K562 (cell line): Measurements from ENCODE around the gene SMAD3. TPM values are rescaled to one million over a fixed set of nuclear protein-coding genes. Genes with fewer than 3 reads are reported as not detected.

ENCODE experiments used
- ATAC-seq: fragments of 200-7000 bp; cut with Tn5 transposase; 3 replicates; pipeline ENCODE4 v1.9.1; 2020; ENCODE audit warnings: moderate library complexity
- BruUV-seq: library from RNA; stranded (reverse); fragments of 400-500 nt; replicated peaks from 2 replicates; lab custom pipeline; 2021; lab: Mats Ljungman, UMichigan
- CTCF ChIA-PET: fragments of 300-600 bp; formaldehyde crosslinking; extraction: SDS; loops from one replicate; lab custom pipeline; 2021; ENCODE audit warnings: low intra/inter-chr PET ratio; lab: Yijun Ruan, JAX
- POLR2A ChIA-PET: fragments of 300-600, 350-650 bp; sonication (Branson Sonifier 250); formaldehyde crosslinking; extraction: SDS; loops from one replicate; lab custom pipeline; 2021; ENCODE audit warnings: antibody characterized with exemption, inconsistent platforms; lab: Yijun Ruan, JAX
- DNase-seq, 4 experiments: peaks; one replicate each; pipeline versions ENCODE4 v3.0.0 to v3.0.0-alpha.2; 2011 to 2018; ENCODE audit warnings: low spot score in 3 of 4, mixed read lengths in 3 of 4; ENCODE audit errors: extremely low read depth in 1 of 4
- FAIRE-seq: peaks from 2 replicates; lab custom pipeline; 2011; peaks lifted over from hg19 to GRCh38; lab: Jason Lieb, UNC
- H2AFZ ChIP-seq: 2 replicates; pipeline ENCODE4 v1.6.0; 2011; ENCODE audit warnings: low read depth, low read length, control low read depth, inconsistent platforms
- H3K27ac ChIP-seq: fragments of 200-600 bp; 3 replicates; pipeline ENCODE4 v1.8.0; 2011; ENCODE audit warnings: low read depth, mild to moderate bottlenecking, control low read depth, inconsistent platforms, low read length, moderate library complexity, mixed read lengths; ENCODE audit errors: extremely low read depth
- H3K27me3 ChIP-seq, 2 experiments: fragments of 300-600 bp in 1 of 2; 2 replicates in 1 of 2; 3 replicates in 1 of 2; pipeline versions ENCODE4 v1.6.0 to v1.8.0; 2011; ENCODE audit warnings: inconsistent platforms in 2 of 2, low read length in 2 of 2, mild to moderate bottlenecking in 1 of 2, mixed read lengths in 1 of 2, moderate library complexity in 1 of 2; ENCODE audit not compliant: control insufficient read depth in 2 of 2, insufficient read depth in 2 of 2
- H3K36me3 ChIP-seq: fragments of 300-600 bp; 3 replicates; pipeline ENCODE4 v1.8.0; 2011; ENCODE audit warnings: mild to moderate bottlenecking, low read length, inconsistent platforms; ENCODE audit not compliant: control insufficient read depth, insufficient read depth
- H3K4me1 ChIP-seq, 2 experiments: fragments of 200-600 bp in 1 of 2; replicated peaks in 1 of 2; 2 replicates in 1 of 2; 3 replicates in 1 of 2; pipeline versions ENCODE4 v1.5.1 to v1.8.0; 2011; ENCODE audit warnings: inconsistent platforms in 2 of 2, low read length in 2 of 2, mild to moderate bottlenecking in 1 of 2, mixed read lengths in 1 of 2, moderate library complexity in 1 of 2; ENCODE audit not compliant: control insufficient read depth in 2 of 2, insufficient read depth in 2 of 2
- H3K4me2 ChIP-seq: 2 replicates; pipeline ENCODE4 v1.6.1; 2011; ENCODE audit warnings: low read length, control low read depth, inconsistent platforms, mixed read lengths; ENCODE audit not compliant: insufficient read depth
- H3K4me3 ChIP-seq: fragments of 200-600 bp; sonication (generic), shearing (Covaris generic); 2 replicates; pipeline ENCODE4 v1.5.1; 2016; ENCODE audit warnings: control low read depth, inconsistent platforms
- H3K79me2 ChIP-seq: fragments of 200-600 bp; 3 replicates; pipeline ENCODE4 v1.8.0; 2011; ENCODE audit warnings: low read length, inconsistent platforms; ENCODE audit not compliant: control insufficient read depth, insufficient read depth
- H3K9ac ChIP-seq, 2 experiments: 2 replicates each; pipeline versions ENCODE4 v1.6.0 to v1.6.1; 2011; ENCODE audit warnings: low read depth in 2 of 2, low read length in 2 of 2, control low read depth in 1 of 2, inconsistent platforms in 1 of 2, mild to moderate bottlenecking in 1 of 2, mixed read lengths in 1 of 2; ENCODE audit not compliant: insufficient read depth in 1 of 2
- H3K9me1 ChIP-seq: one replicate; pipeline ENCODE4 v1.6.0; 2011; ENCODE audit warnings: inconsistent platforms, mild to moderate bottlenecking, low read length, moderate library complexity; ENCODE audit not compliant: control insufficient read depth, insufficient read depth
- H3K9me3 ChIP-seq: replicated peaks from 2 replicates; pipeline ENCODE4 v1.5.1; 2011; ENCODE audit warnings: low read depth, low read length, inconsistent platforms; ENCODE audit not compliant: control insufficient read depth, insufficient read depth
- H4K20me1 ChIP-seq: replicated peaks from 2 replicates; pipeline ENCODE4 v1.6.1; 2011; ENCODE audit warnings: low read length, inconsistent platforms, mixed read lengths; ENCODE audit not compliant: control insufficient read depth, insufficient read depth
- EP400 ChIP-seq: fragments of 450-650 bp; IDR thresholded peaks from 2 replicates; pipeline ENCODE4 v1.6.1; 2017; ENCODE audit warnings: antibody characterized with exemption, mild to moderate bottlenecking, moderate library complexity
- HSF4 ChIP-seq: fragments of 250-450 bp; sonication (Bioruptor Pico); IDR thresholded peaks from 2 replicates; pipeline ENCODE4 v2.1.2; 2022; ENCODE audit warnings: mild to moderate bottlenecking, moderate library complexity, borderline replicate concordance
- MTA2 ChIP-seq: fragments of 450-650 bp; IDR thresholded peaks from 2 replicates; pipeline ENCODE4 v1.6.1; 2016; ENCODE audit warnings: low read depth
- NFATC3 ChIP-seq: fragments of 450-650 bp; IDR thresholded peaks from 2 replicates; pipeline ENCODE4 v1.6.1; 2017; ENCODE audit warnings: mild to moderate bottlenecking
- RBM34 ChIP-seq: fragments of 200-400 bp; formaldehyde crosslinking; IDR thresholded peaks from 2 replicates; pipeline ENCODE4 v1.6.1; 2018; ENCODE audit warnings: low read length, borderline replicate concordance; ENCODE audit not compliant: insufficient read depth
- RFX1 ChIP-seq: fragments of 450-650 bp; IDR thresholded peaks from 2 replicates; pipeline ENCODE4 v1.6.1; 2016; ENCODE audit warnings: mild to moderate bottlenecking, moderate library complexity
- SIX5 ChIP-seq, 2 experiments: IDR thresholded peaks; 2 replicates each; pipeline ENCODE4 v1.6.1; 2011; ENCODE audit warnings: low read length in 2 of 2, borderline replicate concordance in 1 of 2, low read depth in 1 of 2, mild to moderate bottlenecking in 1 of 2, moderate library complexity in 1 of 2; ENCODE audit not compliant: insufficient read depth in 1 of 2
- TOE1 ChIP-seq, 2 experiments: fragments of 450-650 bp in 1 of 2; sonication (generic) in 1 of 2; formaldehyde crosslinking in 1 of 2; IDR thresholded peaks; 2 replicates each; pipeline versions ENCODE4 v1.7.1 to v1.8.0; 2016 to 2022; ENCODE audit warnings: borderline replicate concordance in 2 of 2, mild to moderate bottlenecking in 2 of 2, antibody characterized with exemption in 1 of 2, inconsistent platforms in 1 of 2, low read depth in 1 of 2, missing genetic modification reagents in 1 of 2, moderate library complexity in 1 of 2
- ZFP36 ChIP-seq: fragments of 150-350 bp; IDR thresholded peaks from 2 replicates; pipeline ENCODE4 v1.6.1; 2018; ENCODE audit warnings: low read length, low read depth; ENCODE audit not compliant: partially characterized antibody
- ZNF785 ChIP-seq: fragments of 250-450 bp; sonication (Bioruptor Pico); IDR thresholded peaks from 2 replicates; pipeline ENCODE4 v1.4.0; 2020; ENCODE audit warnings: mild to moderate bottlenecking
- WGBS: fragments of 100-300 bp; shearing (Covaris generic); methylation state at CpG from one replicate; pipeline ENCODE4 v1.1.6; 2016; ENCODE audit warnings: low coverage, mixed read lengths; ENCODE audit not compliant: insufficient coverage; ENCODE audit errors: missing lambda C conversion rate; 5-methylcytosine and 5-hydroxymethylcytosine counted together
- in situ Hi-C: fragments of 300-500 bp; cut with MboI; formaldehyde crosslinking; loops from 4 replicates; pipeline ENCODE4 v1.15.0; 2018; ENCODE audit warnings: inconsistent platforms, mixed read lengths
- intact Hi-C: fragments of 100-400 bp; cut with micrococcal nuclease; formaldehyde crosslinking; loops from 2 replicates; pipeline ENCODE4 v1.14.2; 2022
- polyA plus RNA-seq, 8 experiments: library from polyadenylated mRNA; depleted of rRNA in 4 of 8; stranded (reverse) in 5 of 8; unstranded in 3 of 8; fragments of >200 nt; fragmentation: Nextera tagmentation in 2 of 8; fragmentation: Illumina TruSeq in 1 of 8; extraction: Ambion mirVana in 2 of 8; extraction: Trizol in 1 of 8; gene quantifications; 2 replicates each; pipeline versions ENCODE4 v1.2.1 to v1.2.3, GENCODE V29; 2011 to 2014; ENCODE audit warnings: inconsistent platforms in 1 of 8, missing spikeins in 1 of 8
- total RNA-seq, 7 experiments: library from RNA; depleted of rRNA in 6 of 7; stranded (reverse); fragments of >200 nt in 6 of 7; fragmentation: Illumina TruSeq in 2 of 7; extraction: Trizol in 2 of 7; gene quantifications; 2 replicates each; pipeline versions ENCODE4 v1.2.1 to v1.2.3, GENCODE V29; 2011 to 2021; ENCODE audit warnings: low replicate concordance in 1 of 7
- TF ChIP-seq, protein P1 (sequence below), 2 experiments: IDR thresholded peaks; 2 replicates each; pipeline ENCODE4 v1.6.1; 2011; ENCODE audit warnings: borderline replicate concordance in 1 of 2, control low read depth in 1 of 2, low read depth in 1 of 2, low read length in 1 of 2, mild to moderate bottlenecking in 1 of 2, mixed read lengths in 1 of 2, moderate library complexity in 1 of 2; ENCODE audit not compliant: insufficient read depth in 1 of 2, insufficient read length in 1 of 2, poor library complexity in 1 of 2, severe bottlenecking in 1 of 2; ENCODE audit errors: extremely low read depth in 1 of 2
- TF ChIP-seq, protein P2 (sequence below): fragments of 450-650 bp; formaldehyde crosslinking; IDR thresholded peaks from 2 replicates; pipeline ENCODE4 v1.4.0; 2020; ENCODE audit warnings: mild to moderate bottlenecking, moderate library complexity
- TF ChIP-seq, protein P3 (sequence below): sonication (generic); formaldehyde crosslinking; IDR thresholded peaks from 2 replicates; pipeline ENCODE4 v1.8.0; 2022; ENCODE audit warnings: mild to moderate bottlenecking, missing genetic modification reagents

Gene SMAD3
- total and polyA plus RNA-seq, 9 of the 15 experiments (the other 6 are each of a cell fraction or from before 2014, with no cell fraction given) = 4.3 to 39.2 (median 11.1) TPM

DNA sequence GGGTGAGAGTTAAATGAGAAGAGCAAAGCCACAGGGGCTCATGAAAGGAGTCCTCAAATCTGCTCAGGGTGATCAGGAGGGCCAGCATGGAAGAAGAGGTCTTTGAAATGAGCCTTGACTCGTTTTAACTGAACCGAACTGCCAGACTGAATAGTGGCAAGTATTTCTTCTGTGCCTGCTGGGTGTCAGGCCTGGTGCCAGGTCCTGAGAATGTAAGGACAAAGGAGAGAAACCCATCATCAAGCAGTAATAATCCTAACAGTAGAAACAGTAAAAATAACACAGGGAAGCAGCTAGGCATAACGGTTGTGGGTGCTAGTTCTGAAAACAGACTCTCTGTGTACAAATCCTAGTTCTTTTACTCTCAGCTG, 40.4 kb upstream of the SMAD3 start:
- peak overlapping the region; percentile 56 for H3K4me2 ChIP-seq
- peak overlapping the region; percentile 68; the same call in 2 of the 3 replicates for H3K27ac ChIP-seq
- H3K9me3 ChIP-seq = no peaks in the 10 kb centered on the region
- no TSS peak for BruUV-seq
- H4K20me1 ChIP-seq = no peaks in the 10 kb centered on the region
- in situ Hi-C loops (no loop called here), intact Hi-C loops (no loop called here)
- FAIRE-seq = no peak
- peak overlapping the region; percentile 6 to 23; a peak in 1 of 4 replicates for H3K9ac ChIP-seq
- no peaks in the 10 kb centered on the region for H3K27me3 ChIP-seq
- peak overlapping the region; percentile 98; the same call in 1 of the 2 replicates for H2AFZ ChIP-seq
- WGBS = 55% methylated on average over 3 of the region's 3 CpGs
- ChIA-PET CTCF (no interaction called here), POLR2A (interaction anchor here (1.1 to 1.6 kb wide), 2 partner anchors 9 to 11 kb away, joined by 4 to 6 read pairs; no protein-coding TSS in a partner anchor)
- H3K9me1 ChIP-seq = no peaks in the 10 kb centered on the region
- ATAC-seq = no peak
- H3K4me3 ChIP-seq = no peak overlapping the region
- H3K79me2 ChIP-seq = no peaks in the 10 kb centered on the region
- no peaks in the 10 kb centered on the region for H3K36me3 ChIP-seq
- DNase-seq = no peak
- H3K4me1 ChIP-seq = peaks cover 13 to 37% of the 10 kb centered on the region in 2 experiments
- TF ChIP-seq RFX1 (no peak), ZNF785 (CRISPR knock-in tag) (no peak), RBM34 (no peak), SIX5 (IDR thresholded peaks at IDR 0.05; ENCODE audit: borderline replicate concordance in 1 of 2, insufficient read depth in 1 of 2, low read depth in 1 of 2, low read length in 2 of 2) (no peak), NFATC3 (no peak), EP400 (no peak), ZFP36 (peak; percentile 55), MTA2 (no peak), HSF4 (CRISPR knock-in tag) (no peak), TOE1 (IDR thresholded peaks at IDR 0.05; ENCODE audit: borderline replicate concordance) (no peak), TOE1 (CRISPR knock-in tag; IDR thresholded peaks at IDR 0.05; ENCODE audit: borderline replicate concordance, low read depth) (no peak)
- TF ChIP-seq, protein P1, sequence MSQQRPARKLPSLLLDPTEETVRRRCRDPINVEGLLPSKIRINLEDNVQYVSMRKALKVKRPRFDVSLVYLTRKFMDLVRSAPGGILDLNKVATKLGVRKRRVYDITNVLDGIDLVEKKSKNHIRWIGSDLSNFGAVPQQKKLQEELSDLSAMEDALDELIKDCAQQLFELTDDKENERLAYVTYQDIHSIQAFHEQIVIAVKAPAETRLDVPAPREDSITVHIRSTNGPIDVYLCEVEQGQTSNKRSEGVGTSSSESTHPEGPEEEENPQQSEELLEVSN (IDR thresholded peaks at IDR 0.05; ENCODE audit: borderline replicate concordance in 1 of 2, extremely low read depth in 1 of 2, insufficient read depth in 1 of 2, insufficient read length in 1 of 2, low read depth in 1 of 2, low read length in 1 of 2, poor library complexity in 1 of 2, severe bottlenecking in 1 of 2) = no peak
- TF ChIP-seq, protein P2, sequence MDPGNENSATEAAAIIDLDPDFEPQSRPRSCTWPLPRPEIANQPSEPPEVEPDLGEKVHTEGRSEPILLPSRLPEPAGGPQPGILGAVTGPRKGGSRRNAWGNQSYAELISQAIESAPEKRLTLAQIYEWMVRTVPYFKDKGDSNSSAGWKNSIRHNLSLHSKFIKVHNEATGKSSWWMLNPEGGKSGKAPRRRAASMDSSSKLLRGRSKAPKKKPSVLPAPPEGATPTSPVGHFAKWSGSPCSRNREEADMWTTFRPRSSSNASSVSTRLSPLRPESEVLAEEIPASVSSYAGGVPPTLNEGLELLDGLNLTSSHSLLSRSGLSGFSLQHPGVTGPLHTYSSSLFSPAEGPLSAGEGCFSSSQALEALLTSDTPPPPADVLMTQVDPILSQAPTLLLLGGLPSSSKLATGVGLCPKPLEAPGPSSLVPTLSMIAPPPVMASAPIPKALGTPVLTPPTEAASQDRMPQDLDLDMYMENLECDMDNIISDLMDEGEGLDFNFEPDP (CRISPR knock-in tag) = no peak
- TF ChIP-seq, protein P3, sequence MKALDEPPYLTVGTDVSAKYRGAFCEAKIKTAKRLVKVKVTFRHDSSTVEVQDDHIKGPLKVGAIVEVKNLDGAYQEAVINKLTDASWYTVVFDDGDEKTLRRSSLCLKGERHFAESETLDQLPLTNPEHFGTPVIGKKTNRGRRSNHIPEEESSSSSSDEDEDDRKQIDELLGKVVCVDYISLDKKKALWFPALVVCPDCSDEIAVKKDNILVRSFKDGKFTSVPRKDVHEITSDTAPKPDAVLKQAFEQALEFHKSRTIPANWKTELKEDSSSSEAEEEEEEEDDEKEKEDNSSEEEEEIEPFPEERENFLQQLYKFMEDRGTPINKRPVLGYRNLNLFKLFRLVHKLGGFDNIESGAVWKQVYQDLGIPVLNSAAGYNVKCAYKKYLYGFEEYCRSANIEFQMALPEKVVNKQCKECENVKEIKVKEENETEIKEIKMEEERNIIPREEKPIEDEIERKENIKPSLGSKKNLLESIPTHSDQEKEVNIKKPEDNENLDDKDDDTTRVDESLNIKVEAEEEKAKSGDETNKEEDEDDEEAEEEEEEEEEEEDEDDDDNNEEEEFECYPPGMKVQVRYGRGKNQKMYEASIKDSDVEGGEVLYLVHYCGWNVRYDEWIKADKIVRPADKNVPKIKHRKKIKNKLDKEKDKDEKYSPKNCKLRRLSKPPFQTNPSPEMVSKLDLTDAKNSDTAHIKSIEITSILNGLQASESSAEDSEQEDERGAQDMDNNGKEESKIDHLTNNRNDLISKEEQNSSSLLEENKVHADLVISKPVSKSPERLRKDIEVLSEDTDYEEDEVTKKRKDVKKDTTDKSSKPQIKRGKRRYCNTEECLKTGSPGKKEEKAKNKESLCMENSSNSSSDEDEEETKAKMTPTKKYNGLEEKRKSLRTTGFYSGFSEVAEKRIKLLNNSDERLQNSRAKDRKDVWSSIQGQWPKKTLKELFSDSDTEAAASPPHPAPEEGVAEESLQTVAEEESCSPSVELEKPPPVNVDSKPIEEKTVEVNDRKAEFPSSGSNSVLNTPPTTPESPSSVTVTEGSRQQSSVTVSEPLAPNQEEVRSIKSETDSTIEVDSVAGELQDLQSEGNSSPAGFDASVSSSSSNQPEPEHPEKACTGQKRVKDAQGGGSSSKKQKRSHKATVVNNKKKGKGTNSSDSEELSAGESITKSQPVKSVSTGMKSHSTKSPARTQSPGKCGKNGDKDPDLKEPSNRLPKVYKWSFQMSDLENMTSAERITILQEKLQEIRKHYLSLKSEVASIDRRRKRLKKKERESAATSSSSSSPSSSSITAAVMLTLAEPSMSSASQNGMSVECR = no peak
